NCI-H2227 (cell line): ENCODE measurements around the gene HBQ1.
"Not testable (repeated sequence)": the region's sequence is repeated elsewhere in the genome, so short reads cannot be mapped to it uniquely, and the experiment has no call there.

Experiments used
- DNase-seq: peaks from one replicate; lab custom pipeline; 2025; ENCODE audit not compliant: unreplicated experiment; lab: John Stamatoyannopoulos, UW

Gene HBQ1

GRCh38 chr16:200388-200787, 20.1 kb downstream of the HBQ1 start:
- no peak for DNase-seq

GRCh38 chr16:203246-203645, 23.0 kb downstream of the HBQ1 start:
- DNase-seq, result no peak

- not testable (repeated sequence) for DNase-seq
Measured at GRCh38 chr16:204046-204445, 23.8 kb downstream of the HBQ1 start.

GRCh38 chr16:209359-209758, 29.1 kb downstream of the HBQ1 start:
- not testable (repeated sequence) for DNase-seq

- DNase-seq, result not testable (repeated sequence)
Measured at GRCh38 chr16:211631-212180, 31.4 kb downstream of the HBQ1 start.

GRCh38 chr16:212999-213398, 32.7 kb downstream of the HBQ1 start:
- DNase-seq, result no peak

GRCh38 chr16:220021-220420, 39.8 kb downstream of the HBQ1 start:
- DNase-seq, result no peak

GRCh38 chr16:228151-228851, 48.0 kb downstream of the HBQ1 start:
- peak; percentile 26 for DNase-seq

GRCh38 chr16:228852-229730, 48.8 kb downstream of the HBQ1 start, which contains the start of gene LUC7L:
Gene LUC7L (minus strand): TSS chr16:229449. CDS start chr16:229339, 110 bp downstream.
- peak; percentile 90 for DNase-seq

- no peak for DNase-seq
Measured at GRCh38 chr16:229731-230281, 49.5 kb downstream of the HBQ1 start.

- DNase-seq, result not testable (repeated sequence)
Measured at GRCh38 chr16:230351-230750, 50.1 kb downstream of the HBQ1 start.
